Naive B cell (primary cell): ENCODE data around the gene C5orf52. TPM values are rescaled to one million over a fixed set of nuclear protein-coding genes. Genes with fewer than 3 reads are reported as not detected.

Source experiments
- ATAC-seq, 2 donors: fragments of 150-1000 bp; cut with Tn5 transposase; 2 replicates each; pipeline ENCODE4 v1.10.0; 2021; ENCODE audit warnings: low read depth in 2 of 2, mild to moderate bottlenecking in 2 of 2, moderate library complexity in 2 of 2
- DNase-seq: peaks from one replicate; pipeline ENCODE4 v3.0.0; 2022
- H3K27ac Mint-ChIP-seq, 6 donors: one replicate each; pipeline ENCODE4 v1.8.0; 2020 to 2022; ENCODE audit warnings: mild to moderate bottlenecking in 6 of 6, mixed read lengths in 6 of 6, moderate library complexity in 5 of 6, inconsistent platforms in 2 of 6
- H3K27me3 Mint-ChIP-seq, 3 donors: one replicate each; pipeline ENCODE4 v1.8.0; 2021 to 2022; ENCODE audit warnings: mixed read lengths in 3 of 3, mild to moderate bottlenecking in 1 of 3
- H3K36me3 Mint-ChIP-seq, 2 donors: one replicate each; pipeline ENCODE4 v1.8.0; 2020 to 2022; ENCODE audit warnings: mixed read lengths in 2 of 2, inconsistent platforms in 1 of 2, mild to moderate bottlenecking in 1 of 2
- H3K4me1 Mint-ChIP-seq, 3 donors: one replicate each; pipeline ENCODE4 v1.8.0; 2020 to 2022; ENCODE audit warnings: mixed read lengths in 3 of 3, inconsistent platforms in 1 of 3, mild to moderate bottlenecking in 1 of 3, moderate library complexity in 1 of 3
- H3K4me3 Mint-ChIP-seq, 8 donors: one replicate each; pipeline ENCODE4 v1.8.0; 2020 to 2022; ENCODE audit warnings: mild to moderate bottlenecking in 8 of 8, mixed read lengths in 8 of 8, moderate library complexity in 8 of 8, inconsistent platforms in 2 of 8
- H3K9me3 Mint-ChIP-seq, 7 donors: one replicate each; pipeline ENCODE4 v1.8.0; 2020 to 2022; ENCODE audit warnings: mixed read lengths in 7 of 7, mild to moderate bottlenecking in 5 of 7, inconsistent platforms in 2 of 7, moderate library complexity in 1 of 7
- polyA plus RNA-seq, 6 donors: library from polyadenylated mRNA; unstranded; fragments of 300-500 nt; fragmentation: Illumina TruSeq; gene quantifications; one replicate each; pipeline ENCODE4 v1.2.3, GENCODE V29; 2021; ENCODE audit warnings: low read depth in 6 of 6

C5orf52 gene
- not detected for polyA plus RNA-seq

DNA sequence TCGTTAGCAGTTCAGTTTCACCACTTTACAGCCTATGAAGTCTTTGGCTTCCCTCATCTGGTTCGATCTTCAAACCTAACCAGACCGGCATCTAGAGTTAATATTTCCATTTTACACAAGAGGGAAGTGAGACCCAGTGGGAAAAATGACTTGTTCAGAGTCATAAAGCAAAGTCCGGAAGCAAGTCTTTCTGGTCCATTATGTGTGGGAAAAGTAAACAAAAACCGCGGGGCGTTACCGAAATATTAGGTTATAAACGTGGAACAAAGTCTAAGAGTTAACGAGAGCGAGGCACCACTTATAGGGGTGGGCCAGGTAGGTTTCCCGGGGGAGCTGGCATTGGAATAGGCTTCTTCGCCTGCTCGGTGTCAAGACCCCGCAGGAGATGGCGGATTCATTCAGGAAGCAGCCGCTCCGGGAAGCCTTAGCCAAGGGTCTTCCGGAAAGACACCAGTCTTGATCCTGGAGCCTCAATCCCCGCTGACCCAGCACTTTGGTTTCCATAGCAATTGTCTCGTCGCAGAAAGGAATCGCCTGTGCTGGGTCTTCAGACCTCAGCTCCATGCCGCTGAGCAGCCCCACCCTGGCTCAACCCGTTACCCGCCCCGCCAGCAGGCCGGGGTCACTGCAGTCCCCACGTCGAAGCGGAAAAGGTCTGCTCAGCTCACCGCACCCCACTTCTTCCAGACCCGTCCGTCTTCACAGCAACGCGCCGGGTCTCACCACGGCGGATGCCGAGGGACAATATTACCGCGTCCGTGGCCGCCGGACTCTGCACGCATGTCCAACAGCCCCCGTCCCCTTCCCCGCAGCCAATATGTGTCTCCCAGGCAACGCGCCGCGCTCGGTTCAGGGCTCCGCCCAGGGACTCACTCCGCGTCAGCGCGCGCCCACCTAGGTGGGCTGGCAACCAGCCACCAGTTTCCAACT, at the start of gene C5orf52:
TSS of gene C5orf52 (plus strand) at position 872 of the 930 bp plus-strand sequence. CDS start 82 bp downstream, outside the sequence.
- ATAC-seq, result peak; percentile 43 to 55
- peak within 1 kb of the TSS; percentile 87 to 98 (median 94) for H3K4me3 Mint-ChIP-seq
- no peaks in the 10 kb centered on the region for H3K36me3 Mint-ChIP-seq
- peaks cover 0 to 5% (median 0%) of the 10 kb centered on the region in 3 donors for H3K27me3 Mint-ChIP-seq
- H3K27ac Mint-ChIP-seq, result peak within 1 kb of the TSS in 5 of 6 donors; percentile 74 to 97 (median 89)
- DNase-seq, result peak; percentile 25
- H3K4me1 Mint-ChIP-seq, result peaks cover 30 to 48% (median 33%) of the 10 kb centered on the region in 3 donors
- H3K9me3 Mint-ChIP-seq, result peaks cover 0 to 2% (median 0%) of the 10 kb centered on the region in 7 donors

DNA sequence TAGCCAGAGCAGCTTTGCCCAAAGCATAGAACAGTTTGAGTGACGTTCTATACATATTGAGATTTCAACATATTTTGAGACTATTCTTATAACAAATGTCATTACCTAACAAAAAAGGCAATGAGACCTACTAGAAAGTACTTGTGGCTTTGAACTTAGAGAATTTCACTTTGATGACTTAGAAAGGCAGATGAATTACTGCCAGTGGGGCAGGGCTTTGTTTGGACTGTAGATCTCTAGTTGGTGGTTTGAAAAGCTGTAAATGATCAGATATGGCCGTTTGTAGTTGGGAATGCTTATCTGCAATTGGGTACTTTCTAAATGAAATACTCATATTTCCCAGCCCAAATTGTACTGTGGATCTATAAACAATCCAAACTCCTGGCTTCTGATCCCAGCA, 47.2 kb upstream of the C5orf52 start:
- H3K4me3 Mint-ChIP-seq, result no peak overlapping the region
- DNase-seq, result no peak
- H3K36me3 Mint-ChIP-seq, result no peaks in the 10 kb centered on the region
- H3K4me1 Mint-ChIP-seq, result peaks cover 0 to 15% (median 10%) of the 10 kb centered on the region in 3 donors
- no peaks in the 10 kb centered on the region for H3K27me3 Mint-ChIP-seq
- no peak for ATAC-seq
- H3K9me3 Mint-ChIP-seq, result peaks cover 0 to 9% (median 0%) of the 10 kb centered on the region in 7 donors
- peak overlapping the region in 2 of 6 donors; percentile 28 to 73 for H3K27ac Mint-ChIP-seq

- Mint-ChIP-seq H3K9me3 (peaks cover 0 to 12% (median 7%) of the 10 kb centered on the region in 7 donors), H3K4me1 (peaks cover 11 to 15% (median 14%) of the 10 kb centered on the region in 3 donors), H3K36me3 (peaks cover 0 to 5% of the 10 kb centered on the region in 2 donors), H3K4me3 (no peak overlapping the region), H3K27ac (peak overlapping the region in 2 of 6 donors; percentile 42 to 86), H3K27me3 (no peaks in the 10 kb centered on the region)
- ATAC-seq (no peak), DNase-seq (no peak)
These were observed 44.5 kb upstream of the C5orf52 start for GRCh38 chr5:157626831-157627230.

- Mint-ChIP-seq H3K36me3 (peaks cover 0 to 5% of the 10 kb centered on the region in 2 donors), H3K27ac (no peak overlapping the region), H3K4me1 (peaks cover 14 to 19% (median 16%) of the 10 kb centered on the region in 3 donors), H3K9me3 (peaks cover 0 to 12% (median 4%) of the 10 kb centered on the region in 7 donors), H3K4me3 (no peak overlapping the region), H3K27me3 (no peaks in the 10 kb centered on the region)
- no peak for DNase-seq
- ATAC-seq, result no peak
These were observed 41.0 kb upstream of the C5orf52 start for GRCh38 chr5:157630341-157630740.

GRCh38 chr5:157640406-157641066, 30.8 kb upstream of the C5orf52 start:
- H3K4me1 Mint-ChIP-seq, result peaks cover 3 to 15% (median 11%) of the 10 kb centered on the region in 3 donors
- H3K27ac Mint-ChIP-seq, result peak overlapping the region in 1 of 6 donors; percentile 20
- H3K36me3 Mint-ChIP-seq, result no peaks in the 10 kb centered on the region
- no peak for DNase-seq
- no peak for ATAC-seq
- H3K4me3 Mint-ChIP-seq, result no peak overlapping the region
- H3K27me3 Mint-ChIP-seq, result no peaks in the 10 kb centered on the region
- no peaks in the 10 kb centered on the region for H3K9me3 Mint-ChIP-seq

- Mint-ChIP-seq H3K9me3 (peaks cover 0 to 9% (median 4%) of the 10 kb centered on the region in 7 donors), H3K27ac (peak overlapping the region in 2 of 6 donors; percentile 26 to 27), H3K4me3 (peak overlapping the region in 2 of 8 donors; percentile 44 to 49), H3K36me3 (peaks cover 0 to 8% of the 10 kb centered on the region in 2 donors), H3K4me1 (peaks cover 32 to 65% (median 47%) of the 10 kb centered on the region in 3 donors), H3K27me3 (no peaks in the 10 kb centered on the region)
- ATAC-seq (no peak), DNase-seq (no peak)
These were observed 22.9 kb upstream of the C5orf52 start for GRCh38 chr5:157648275-157648990.

- peak overlapping the region in 4 of 6 donors; percentile 23 to 88 (median 42) for H3K27ac Mint-ChIP-seq
These were observed 22.2 kb upstream of the C5orf52 start for GRCh38 chr5:157649101-157649500.

GRCh38 chr5:157650991-157651611, 20.2 kb upstream of the C5orf52 start:
- peaks cover 0 to 17% (median 8%) of the 10 kb centered on the region in 7 donors for H3K9me3 Mint-ChIP-seq
- no peaks in the 10 kb centered on the region for H3K27me3 Mint-ChIP-seq
- peak overlapping the region in 5 of 6 donors; percentile 72 to 94 (median 83) for H3K27ac Mint-ChIP-seq
- H3K36me3 Mint-ChIP-seq, result peaks cover 0 to 12% of the 10 kb centered on the region in 2 donors
- H3K4me3 Mint-ChIP-seq, result peak overlapping the region; percentile 78 to 91 (median 88)
- DNase-seq (no peak), ATAC-seq (no peak)
- H3K4me1 Mint-ChIP-seq, result peaks cover 35 to 61% (median 46%) of the 10 kb centered on the region in 3 donors

More at GRCh38 chr5:157649101-157649500, 22.2 kb upstream of the C5orf52 start:
- ATAC-seq (no peak), DNase-seq (no peak)
- H3K36me3 Mint-ChIP-seq, result peaks cover 0 to 12% of the 10 kb centered on the region in 2 donors
- H3K4me1 Mint-ChIP-seq, result peaks cover 35 to 69% (median 47%) of the 10 kb centered on the region in 3 donors
- no peaks in the 10 kb centered on the region for H3K27me3 Mint-ChIP-seq
- peak overlapping the region in 3 of 8 donors; percentile 29 to 49 (median 44) for H3K4me3 Mint-ChIP-seq
- peaks cover 0 to 12% (median 8%) of the 10 kb centered on the region in 7 donors for H3K9me3 Mint-ChIP-seq

GRCh38 chr5:157651623-157652376, 19.5 kb upstream of the C5orf52 start:
- DNase-seq (peak; percentile 83), ATAC-seq (peak; percentile 95 to 98)
- no peaks in the 10 kb centered on the region for H3K27me3 Mint-ChIP-seq
- peaks cover 35 to 54% (median 40%) of the 10 kb centered on the region in 3 donors for H3K4me1 Mint-ChIP-seq
- H3K4me3 Mint-ChIP-seq, result peak overlapping the region; percentile 78 to 91 (median 88)
- peaks cover 0 to 23% (median 13%) of the 10 kb centered on the region in 7 donors for H3K9me3 Mint-ChIP-seq
- H3K36me3 Mint-ChIP-seq, result peaks cover 0 to 12% of the 10 kb centered on the region in 2 donors
- H3K27ac Mint-ChIP-seq, result peak overlapping the region; percentile 64 to 94 (median 84)

DNA sequence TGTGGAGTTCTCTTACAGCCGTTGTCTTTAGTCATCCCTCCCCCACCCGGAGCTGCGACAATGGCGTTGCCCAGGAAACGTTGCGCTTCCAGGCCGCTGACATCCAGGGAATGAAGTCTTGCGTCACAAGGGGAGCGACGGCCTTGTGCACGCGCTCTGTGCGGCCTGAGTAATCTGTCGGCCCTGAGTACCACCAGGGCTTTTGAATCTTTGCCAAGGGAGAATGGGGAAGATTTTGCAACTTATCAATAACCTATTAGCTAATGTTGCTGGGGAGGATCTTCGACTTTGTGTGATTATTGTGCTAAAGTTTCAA, 19.0 kb upstream of the C5orf52 start, which contains the start of gene SOX30:
TSS of gene SOX30 (minus strand) at position 62 of the 316 bp plus-strand sequence. CDS start 360 bp downstream, outside the sequence.
- no peak for DNase-seq
- H3K36me3 Mint-ChIP-seq, result peaks cover 0 to 12% of the 10 kb centered on the region in 2 donors
- ATAC-seq, result no peak
- no peaks in the 10 kb centered on the region for H3K27me3 Mint-ChIP-seq
- H3K4me3 Mint-ChIP-seq, result peak within 1 kb of the TSS; percentile 78 to 91 (median 88)
- peaks cover 33 to 49% (median 36%) of the 10 kb centered on the region in 3 donors for H3K4me1 Mint-ChIP-seq
- H3K27ac Mint-ChIP-seq, result peak within 1 kb of the TSS; percentile 83 to 94 (median 85)
- peaks cover 0 to 25% (median 15%) of the 10 kb centered on the region in 7 donors for H3K9me3 Mint-ChIP-seq

DNA sequence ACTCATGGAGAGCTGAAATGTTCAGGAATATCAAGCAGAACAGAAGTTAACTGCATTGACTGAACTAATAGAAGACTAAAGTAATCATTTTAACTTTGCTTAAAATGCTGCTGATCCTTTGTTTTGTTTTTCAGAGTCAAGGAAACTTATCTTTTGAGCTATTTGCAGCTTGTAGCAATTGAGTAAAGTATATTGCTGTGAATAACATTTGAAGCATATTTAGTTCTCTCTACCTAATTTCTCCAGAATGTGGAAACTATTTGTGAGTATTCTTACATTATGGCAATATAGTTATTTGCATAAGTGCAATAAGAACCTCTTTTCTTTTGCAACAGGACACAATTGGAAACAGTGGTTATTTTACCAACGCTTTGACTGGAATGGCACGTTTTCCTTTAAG, 13.8 kb upstream of the C5orf52 start:
- no peak overlapping the region for H3K27ac Mint-ChIP-seq
- no peak for DNase-seq
- ATAC-seq, result no peak
- H3K36me3 Mint-ChIP-seq, result peaks cover 17 to 30% of the 10 kb centered on the region in 2 donors
- peaks cover 10 to 15% (median 11%) of the 10 kb centered on the region in 3 donors for H3K4me1 Mint-ChIP-seq
- peaks cover 0 to 44% (median 31%) of the 10 kb centered on the region in 7 donors for H3K9me3 Mint-ChIP-seq
- no peaks in the 10 kb centered on the region for H3K27me3 Mint-ChIP-seq
- H3K4me3 Mint-ChIP-seq, result no peak overlapping the region
